ENCODE data around the gene SRP68.

SRP68 gene

GRCh38 chr17:76036497-76037261 is 35.6 kb downstream of the SRP68 start:
- CTCF ChIA-PET = interaction anchor here (0.6 to 1.5 kb wide), 3 partner anchors 21 to 243 kb away, joined by 3 to 7 read pairs (median 3); no protein-coding TSS in a partner anchor
- H3K36me3 ChIP-seq (ENCODE audit: control insufficient read depth in 2 of 2, insufficient read depth in 1 of 2, low read length in 2 of 2) = peaks cover 28 to 51% of the 10 kb centered on the region in 2 experiments
- H3K9me3 ChIP-seq (ENCODE audit: control insufficient read depth, insufficient read depth, low read depth, low read length) = no peaks in the 10 kb centered on the region
- POLR2A ChIA-PET = interaction anchor here (0.8 to 1.1 kb wide), 2 partner anchors 23 to 24 kb away, joined by 3 to 6 read pairs; no protein-coding TSS in a partner anchor
- no peaks in the 10 kb centered on the region for H3K4me1 ChIP-seq (ENCODE audit: control insufficient read depth, insufficient read depth, low read length)
- H3K27ac ChIP-seq (ENCODE audit: extremely low read depth, low read depth, low read length) = no peak overlapping the region
- no peak overlapping the region for H3K4me3 ChIP-seq (ENCODE audit: low read depth, low read length)
- TF ChIP-seq, protein P1, sequence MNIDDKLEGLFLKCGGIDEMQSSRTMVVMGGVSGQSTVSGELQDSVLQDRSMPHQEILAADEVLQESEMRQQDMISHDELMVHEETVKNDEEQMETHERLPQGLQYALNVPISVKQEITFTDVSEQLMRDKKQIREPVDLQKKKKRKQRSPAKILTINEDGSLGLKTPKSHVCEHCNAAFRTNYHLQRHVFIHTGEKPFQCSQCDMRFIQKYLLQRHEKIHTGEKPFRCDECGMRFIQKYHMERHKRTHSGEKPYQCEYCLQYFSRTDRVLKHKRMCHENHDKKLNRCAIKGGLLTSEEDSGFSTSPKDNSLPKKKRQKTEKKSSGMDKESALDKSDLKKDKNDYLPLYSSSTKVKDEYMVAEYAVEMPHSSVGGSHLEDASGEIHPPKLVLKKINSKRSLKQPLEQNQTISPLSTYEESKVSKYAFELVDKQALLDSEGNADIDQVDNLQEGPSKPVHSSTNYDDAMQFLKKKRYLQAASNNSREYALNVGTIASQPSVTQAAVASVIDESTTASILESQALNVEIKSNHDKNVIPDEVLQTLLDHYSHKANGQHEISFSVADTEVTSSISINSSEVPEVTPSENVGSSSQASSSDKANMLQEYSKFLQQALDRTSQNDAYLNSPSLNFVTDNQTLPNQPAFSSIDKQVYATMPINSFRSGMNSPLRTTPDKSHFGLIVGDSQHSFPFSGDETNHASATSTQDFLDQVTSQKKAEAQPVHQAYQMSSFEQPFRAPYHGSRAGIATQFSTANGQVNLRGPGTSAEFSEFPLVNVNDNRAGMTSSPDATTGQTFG (tag by site-specific recombination; IDR thresholded peaks at IDR 0.05; ENCODE audit: borderline replicate concordance) = no peak
- no peak for TF ChIP-seq SP3 (tag by site-specific recombination; IDR thresholded peaks at IDR 0.05)
- no peak for TF ChIP-seq ZNF114 (tag by site-specific recombination; IDR thresholded peaks at IDR 0.05)
- TF ChIP-seq, protein P2, sequence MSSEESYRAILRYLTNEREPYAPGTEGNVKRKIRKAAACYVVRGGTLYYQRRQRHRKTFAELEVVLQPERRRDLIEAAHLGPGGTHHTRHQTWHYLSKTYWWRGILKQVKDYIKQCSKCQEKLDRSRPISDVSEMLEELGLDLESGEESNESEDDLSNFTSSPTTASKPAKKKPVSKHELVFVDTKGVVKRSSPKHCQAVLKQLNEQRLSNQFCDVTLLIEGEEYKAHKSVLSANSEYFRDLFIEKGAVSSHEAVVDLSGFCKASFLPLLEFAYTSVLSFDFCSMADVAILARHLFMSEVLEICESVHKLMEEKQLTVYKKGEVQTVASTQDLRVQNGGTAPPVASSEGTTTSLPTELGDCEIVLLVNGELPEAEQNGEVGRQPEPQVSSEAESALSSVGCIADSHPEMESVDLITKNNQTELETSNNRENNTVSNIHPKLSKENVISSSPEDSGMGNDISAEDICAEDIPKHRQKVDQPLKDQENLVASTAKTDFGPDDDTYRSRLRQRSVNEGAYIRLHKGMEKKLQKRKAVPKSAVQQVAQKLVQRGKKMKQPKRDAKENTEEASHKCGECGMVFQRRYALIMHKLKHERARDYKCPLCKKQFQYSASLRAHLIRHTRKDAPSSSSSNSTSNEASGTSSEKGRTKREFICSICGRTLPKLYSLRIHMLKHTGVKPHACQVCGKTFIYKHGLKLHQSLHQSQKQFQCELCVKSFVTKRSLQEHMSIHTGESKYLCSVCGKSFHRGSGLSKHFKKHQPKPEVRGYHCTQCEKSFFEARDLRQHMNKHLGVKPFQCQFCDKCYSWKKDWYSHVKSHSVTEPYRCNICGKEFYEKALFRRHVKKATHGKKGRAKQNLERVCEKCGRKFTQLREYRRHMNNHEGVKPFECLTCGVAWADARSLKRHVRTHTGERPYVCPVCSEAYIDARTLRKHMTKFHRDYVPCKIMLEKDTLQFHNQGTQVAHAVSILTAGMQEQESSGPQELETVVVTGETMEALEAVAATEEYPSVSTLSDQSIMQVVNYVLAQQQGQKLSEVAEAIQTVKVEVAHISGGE (tag by site-specific recombination; conservative IDR thresholded peaks at IDR 0.05; ENCODE audit: low read depth) = no peak
- TF ChIP-seq ZNF354C (tag by site-specific recombination; IDR thresholded peaks at IDR 0.05; ENCODE audit: borderline replicate concordance, low read depth) = no peak
- no peak for TF ChIP-seq TCF7L2 (IDR thresholded peaks at IDR 0.05; ENCODE audit: borderline replicate concordance, low read depth, low read length)
- no peak for TF ChIP-seq ZNF600 (tag by site-specific recombination; IDR thresholded peaks at IDR 0.05)
- TF ChIP-seq ZNF184 (tag by site-specific recombination; IDR thresholded peaks at IDR 0.05) = no peak
- no peak for TF ChIP-seq ZNF837 (tag by site-specific recombination; IDR thresholded peaks at IDR 0.05)
- TF ChIP-seq, protein P3, sequence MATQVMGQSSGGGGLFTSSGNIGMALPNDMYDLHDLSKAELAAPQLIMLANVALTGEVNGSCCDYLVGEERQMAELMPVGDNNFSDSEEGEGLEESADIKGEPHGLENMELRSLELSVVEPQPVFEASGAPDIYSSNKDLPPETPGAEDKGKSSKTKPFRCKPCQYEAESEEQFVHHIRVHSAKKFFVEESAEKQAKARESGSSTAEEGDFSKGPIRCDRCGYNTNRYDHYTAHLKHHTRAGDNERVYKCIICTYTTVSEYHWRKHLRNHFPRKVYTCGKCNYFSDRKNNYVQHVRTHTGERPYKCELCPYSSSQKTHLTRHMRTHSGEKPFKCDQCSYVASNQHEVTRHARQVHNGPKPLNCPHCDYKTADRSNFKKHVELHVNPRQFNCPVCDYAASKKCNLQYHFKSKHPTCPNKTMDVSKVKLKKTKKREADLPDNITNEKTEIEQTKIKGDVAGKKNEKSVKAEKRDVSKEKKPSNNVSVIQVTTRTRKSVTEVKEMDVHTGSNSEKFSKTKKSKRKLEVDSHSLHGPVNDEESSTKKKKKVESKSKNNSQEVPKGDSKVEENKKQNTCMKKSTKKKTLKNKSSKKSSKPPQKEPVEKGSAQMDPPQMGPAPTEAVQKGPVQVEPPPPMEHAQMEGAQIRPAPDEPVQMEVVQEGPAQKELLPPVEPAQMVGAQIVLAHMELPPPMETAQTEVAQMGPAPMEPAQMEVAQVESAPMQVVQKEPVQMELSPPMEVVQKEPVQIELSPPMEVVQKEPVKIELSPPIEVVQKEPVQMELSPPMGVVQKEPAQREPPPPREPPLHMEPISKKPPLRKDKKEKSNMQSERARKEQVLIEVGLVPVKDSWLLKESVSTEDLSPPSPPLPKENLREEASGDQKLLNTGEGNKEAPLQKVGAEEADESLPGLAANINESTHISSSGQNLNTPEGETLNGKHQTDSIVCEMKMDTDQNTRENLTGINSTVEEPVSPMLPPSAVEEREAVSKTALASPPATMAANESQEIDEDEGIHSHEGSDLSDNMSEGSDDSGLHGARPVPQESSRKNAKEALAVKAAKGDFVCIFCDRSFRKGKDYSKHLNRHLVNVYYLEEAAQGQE (tag by site-specific recombination; IDR thresholded peaks at IDR 0.05) = no peak
- no peak for TF ChIP-seq ZNF670 (tag by site-specific recombination; IDR thresholded peaks at IDR 0.05; ENCODE audit: low read depth)
- no peak for TF ChIP-seq ZNF391 (tag by site-specific recombination; IDR thresholded peaks at IDR 0.05; ENCODE audit: borderline replicate concordance, low read depth)
- TF ChIP-seq YY2 (tag by site-specific recombination; IDR thresholded peaks at IDR 0.05) = no peak
- TF ChIP-seq ZNF155 (tag by site-specific recombination; IDR thresholded peaks at IDR 0.05) = no peak
- TF ChIP-seq YY1 (tag by site-specific recombination; IDR thresholded peaks at IDR 0.05) = no peak
- TF ChIP-seq, protein P4, sequence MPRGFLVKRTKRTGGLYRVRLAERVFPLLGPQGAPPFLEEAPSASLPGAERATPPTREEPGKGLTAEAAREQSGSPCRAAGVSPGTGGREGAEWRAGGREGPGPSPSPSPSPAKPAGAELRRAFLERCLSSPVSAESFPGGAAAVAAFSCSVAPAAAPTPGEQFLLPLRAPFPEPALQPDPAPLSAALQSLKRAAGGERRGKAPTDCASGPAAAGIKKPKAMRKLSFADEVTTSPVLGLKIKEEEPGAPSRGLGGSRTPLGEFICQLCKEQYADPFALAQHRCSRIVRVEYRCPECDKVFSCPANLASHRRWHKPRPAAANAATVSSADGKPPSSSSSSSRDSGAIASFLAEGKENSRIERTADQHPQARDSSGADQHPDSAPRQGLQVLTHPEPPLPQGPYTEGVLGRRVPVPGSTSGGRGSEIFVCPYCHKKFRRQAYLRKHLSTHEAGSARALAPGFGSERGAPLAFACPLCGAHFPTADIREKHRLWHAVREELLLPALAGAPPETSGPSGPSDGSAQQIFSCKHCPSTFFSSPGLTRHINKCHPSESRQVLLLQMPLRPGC (tag by site-specific recombination; IDR thresholded peaks at IDR 0.05) = no peak

Data from HEK293 (cell line).